Panc1 (cell line): ENCODE results near the gene ZFP1.

ENCODE experiments used
- CTCF ChIP-seq: fragments of 450-650 bp; IDR thresholded peaks from 2 replicates; pipeline ENCODE4 v1.5.1; 2017; ENCODE audit warnings: mild to moderate bottlenecking
- POLR2AphosphoS5 ChIP-seq: IDR thresholded peaks from 2 replicates; pipeline ENCODE4 v1.6.1; 2012; ENCODE audit warnings: mild to moderate bottlenecking, low read depth, low read length, moderate library complexity
- REST ChIP-seq, 2 experiments: IDR thresholded peaks; 2 replicates each; pipeline ENCODE4 v1.6.1; 2011 to 2012; ENCODE audit warnings: low read depth in 2 of 2, control low read depth in 1 of 2, low read length in 1 of 2, mild to moderate bottlenecking in 1 of 2, moderate library complexity in 1 of 2; ENCODE audit not compliant: insufficient read depth in 1 of 2
- SIN3A ChIP-seq: IDR thresholded peaks from 2 replicates; pipeline ENCODE4 v1.6.1; 2012; ENCODE audit warnings: low read depth, mild to moderate bottlenecking, low read length, moderate library complexity, borderline replicate concordance; ENCODE audit not compliant: insufficient read depth
- TCF7L2 ChIP-seq: IDR thresholded peaks from 2 replicates; pipeline ENCODE4 v1.6.1; 2011; ENCODE audit warnings: mild to moderate bottlenecking, low read depth, low read length, inconsistent platforms

- TF ChIP-seq CTCF (no peak), POLR2AphosphoS5 (no peak), REST (IDR thresholded peaks at IDR 0.05; ENCODE audit: insufficient read depth in 1 of 2, low read depth in 2 of 2, low read length in 1 of 2) (no peak), SIN3A (no peak), TCF7L2 (no peak)
These were observed 4.4 kb upstream of the ZFP1 start for GRCh38 chr16:75143941-75144340.
